Measurements from ENCODE around the gene KCNH6.
A peak's percentile ranks its signal among the peaks of the same experiment; 100 is the strongest.

KCNH6 gene, protein sequence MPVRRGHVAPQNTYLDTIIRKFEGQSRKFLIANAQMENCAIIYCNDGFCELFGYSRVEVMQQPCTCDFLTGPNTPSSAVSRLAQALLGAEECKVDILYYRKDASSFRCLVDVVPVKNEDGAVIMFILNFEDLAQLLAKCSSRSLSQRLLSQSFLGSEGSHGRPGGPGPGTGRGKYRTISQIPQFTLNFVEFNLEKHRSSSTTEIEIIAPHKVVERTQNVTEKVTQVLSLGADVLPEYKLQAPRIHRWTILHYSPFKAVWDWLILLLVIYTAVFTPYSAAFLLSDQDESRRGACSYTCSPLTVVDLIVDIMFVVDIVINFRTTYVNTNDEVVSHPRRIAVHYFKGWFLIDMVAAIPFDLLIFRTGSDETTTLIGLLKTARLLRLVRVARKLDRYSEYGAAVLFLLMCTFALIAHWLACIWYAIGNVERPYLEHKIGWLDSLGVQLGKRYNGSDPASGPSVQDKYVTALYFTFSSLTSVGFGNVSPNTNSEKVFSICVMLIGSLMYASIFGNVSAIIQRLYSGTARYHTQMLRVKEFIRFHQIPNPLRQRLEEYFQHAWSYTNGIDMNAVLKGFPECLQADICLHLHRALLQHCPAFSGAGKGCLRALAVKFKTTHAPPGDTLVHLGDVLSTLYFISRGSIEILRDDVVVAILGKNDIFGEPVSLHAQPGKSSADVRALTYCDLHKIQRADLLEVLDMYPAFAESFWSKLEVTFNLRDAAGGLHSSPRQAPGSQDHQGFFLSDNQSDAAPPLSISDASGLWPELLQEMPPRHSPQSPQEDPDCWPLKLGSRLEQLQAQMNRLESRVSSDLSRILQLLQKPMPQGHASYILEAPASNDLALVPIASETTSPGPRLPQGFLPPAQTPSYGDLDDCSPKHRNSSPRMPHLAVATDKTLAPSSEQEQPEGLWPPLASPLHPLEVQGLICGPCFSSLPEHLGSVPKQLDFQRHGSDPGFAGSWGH

DNA sequence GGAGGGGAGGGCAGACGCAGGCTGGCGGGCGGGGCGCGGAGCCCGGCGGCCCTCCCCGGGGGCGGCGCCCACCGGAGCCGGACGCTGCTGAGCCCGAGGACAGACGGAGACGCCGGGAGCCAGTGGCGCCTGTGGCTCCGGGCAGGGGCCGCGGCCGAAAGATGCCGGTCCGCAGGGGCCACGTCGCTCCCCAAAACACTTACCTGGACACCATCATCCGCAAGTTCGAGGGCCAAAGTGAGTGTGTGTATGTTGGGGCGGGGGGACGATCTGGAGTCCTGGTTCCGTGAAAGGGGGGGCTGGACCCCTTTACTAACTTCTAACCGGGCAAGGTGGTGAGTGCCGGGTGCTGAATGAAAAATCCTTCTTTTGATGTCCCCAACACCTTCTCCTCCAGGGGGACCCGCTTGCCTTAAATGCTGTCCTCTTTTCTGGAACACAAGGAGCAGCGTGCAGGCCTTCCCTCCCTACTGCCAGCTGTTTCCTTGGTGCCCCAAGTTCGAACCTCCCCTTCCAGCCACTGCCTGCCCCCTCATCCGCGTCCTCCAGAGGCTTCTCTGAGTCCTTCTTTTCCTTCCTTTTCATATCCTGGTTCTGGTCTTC, at the start of gene KCNH6:
Gene KCNH6, plus strand, starts transcription at position 106 of the 603 bp plus-strand sequence. Its CDS starts 56 bp downstream, at position 162.
- DNase-seq (ENCODE audit: low spot score), result no peak

DNA sequence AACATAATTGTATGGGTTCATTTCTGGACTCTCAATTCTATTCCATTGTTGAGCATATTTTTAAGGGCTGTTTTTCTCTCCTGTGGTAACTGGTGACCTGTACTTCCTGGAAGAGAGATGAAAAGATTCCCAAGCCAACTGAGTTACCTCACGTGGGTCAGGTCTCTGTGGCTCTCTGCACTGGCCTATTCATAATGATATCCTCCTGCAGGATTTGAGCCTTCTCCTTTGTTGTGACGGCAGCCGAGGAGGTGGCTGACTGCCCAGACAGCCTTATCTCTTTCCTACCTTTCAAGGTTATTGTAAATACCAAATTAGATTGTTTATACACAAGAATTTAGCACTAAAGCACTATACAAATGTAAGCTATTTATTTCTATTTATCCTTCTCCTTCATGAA, 49.0 kb upstream of the KCNH6 start:
- DNase-seq (ENCODE audit: low spot score), result no peak

DNA sequence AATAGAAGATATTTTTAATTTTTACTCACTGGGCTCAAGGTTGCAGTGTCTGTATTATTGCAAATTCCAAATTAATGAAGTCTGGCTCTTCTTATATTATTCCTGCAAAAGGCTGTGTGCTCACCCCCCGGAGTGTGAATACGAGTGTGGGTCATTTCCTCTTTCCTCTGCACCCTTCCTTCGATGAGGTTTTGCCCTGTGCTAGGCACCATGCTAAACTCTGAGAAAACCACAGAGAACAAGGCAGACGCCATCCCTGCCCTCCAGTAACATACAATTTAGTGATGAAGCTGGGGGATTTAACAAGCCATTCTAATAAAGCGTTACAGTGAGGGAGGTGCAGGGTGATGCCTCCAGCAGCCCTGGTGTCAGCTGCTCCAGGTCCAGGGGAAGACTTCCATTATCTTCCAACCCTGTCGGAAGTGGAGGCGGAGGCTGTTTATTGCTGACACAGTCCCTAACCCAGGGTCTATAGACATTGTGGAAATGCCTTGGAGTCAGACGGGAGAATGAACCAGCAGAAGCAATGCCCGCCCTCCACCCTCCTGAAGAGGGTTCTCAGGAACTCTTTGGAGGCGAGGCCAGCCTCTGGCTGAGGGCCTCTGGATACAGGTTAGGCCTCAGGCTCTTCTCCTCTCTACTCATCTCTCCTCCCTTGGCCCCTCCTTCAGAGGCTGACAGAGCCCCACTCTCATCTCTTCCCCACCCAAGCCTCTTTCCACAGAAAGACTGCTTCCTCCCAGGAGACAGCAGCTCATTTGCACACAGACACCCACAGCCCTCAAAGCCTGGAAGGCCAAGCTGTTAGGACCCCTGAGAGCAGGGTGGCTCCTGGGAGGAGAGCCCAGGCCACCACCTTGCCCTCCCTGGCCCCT, 48.3 kb upstream of the KCNH6 start:
- DNase-seq (ENCODE audit: low spot score), result no peak

- DNase-seq (ENCODE audit: low spot score), result no peak
Observed at GRCh38 chr17:63475491-63476412, 47.4 kb upstream of the KCNH6 start.

- DNase-seq (ENCODE audit: low spot score), result no peak
Observed at GRCh38 chr17:63476459-63476853, 46.7 kb upstream of the KCNH6 start.

- DNase-seq (ENCODE audit: low spot score), result no peak
Observed at GRCh38 chr17:63476854-63477479, 46.2 kb upstream of the KCNH6 start, which contains the start of gene ACE. Gene ACE (plus strand): TSS chr17:63477061. CDS start chr17:63477095, 34 bp downstream.

- DNase-seq (ENCODE audit: low spot score), result no peak
Observed at GRCh38 chr17:63477480-63478440, 45.4 kb upstream of the KCNH6 start.

DNA sequence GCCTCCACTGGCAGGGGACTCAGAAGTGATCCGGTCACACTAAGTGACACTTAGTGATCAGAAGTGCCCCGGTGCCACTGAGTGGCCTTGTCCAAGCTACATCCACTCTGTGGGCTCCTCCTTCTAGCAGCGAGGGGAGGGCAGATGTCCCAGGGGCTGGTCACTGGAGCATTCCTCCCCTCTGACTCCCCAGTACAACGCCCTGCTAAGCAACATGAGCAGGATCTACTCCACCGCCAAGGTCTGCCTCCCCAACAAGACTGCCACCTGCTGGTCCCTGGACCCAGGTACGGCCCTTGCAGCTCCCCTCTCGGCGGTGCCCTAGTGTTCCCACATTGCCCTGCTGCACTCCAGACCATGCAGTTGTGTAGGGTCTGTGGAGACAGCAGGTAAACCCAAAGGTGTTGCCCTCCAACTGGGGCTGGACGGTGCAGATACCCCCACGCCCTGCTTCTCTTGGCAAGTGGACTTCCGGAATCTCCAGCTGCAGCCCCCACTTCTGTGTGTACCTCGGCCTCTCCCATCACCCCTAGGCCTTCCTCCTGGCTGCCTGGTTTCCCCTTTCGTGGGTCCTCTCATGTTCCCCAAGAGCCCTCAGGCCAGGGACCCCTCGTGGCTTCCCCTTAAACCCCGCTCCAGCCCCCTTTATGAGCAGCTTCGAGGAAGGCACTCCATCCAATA, 44.2 kb upstream of the KCNH6 start:
- peak; percentile 24 for DNase-seq (ENCODE audit: low spot score)

GRCh38 chr17:63479495-63480184, 43.5 kb upstream of the KCNH6 start:
- no peak for DNase-seq (ENCODE audit: low spot score)

DNA sequence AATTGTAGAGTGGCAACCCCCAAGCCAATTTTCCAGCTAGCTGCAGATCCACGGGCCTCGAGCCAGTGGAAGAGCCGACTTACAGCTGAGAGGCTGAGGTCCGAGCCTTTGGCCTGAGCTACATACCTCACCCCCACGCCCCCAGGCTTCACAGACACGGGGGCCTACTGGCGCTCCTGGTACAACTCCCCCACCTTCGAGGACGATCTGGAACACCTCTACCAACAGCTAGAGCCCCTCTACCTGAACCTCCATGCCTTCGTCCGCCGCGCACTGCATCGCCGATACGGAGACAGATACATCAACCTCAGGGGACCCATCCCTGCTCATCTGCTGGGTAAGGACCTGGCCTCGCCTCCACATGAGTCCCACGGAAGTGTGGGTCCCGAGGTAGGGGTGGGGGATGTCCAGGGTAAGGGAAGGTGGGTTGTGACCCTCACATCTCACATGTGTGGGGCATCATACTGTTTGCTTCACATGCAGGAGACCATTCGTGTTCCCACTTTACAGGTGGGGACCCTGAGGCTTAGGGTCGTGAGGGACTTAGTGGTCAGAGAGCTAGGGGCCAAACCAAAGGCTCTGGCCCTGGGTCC, 42.9 kb upstream of the KCNH6 start:
- DNase-seq (ENCODE audit: low spot score), result no peak

- no peak for DNase-seq (ENCODE audit: low spot score)
Observed at GRCh38 chr17:63480826-63481487, 42.2 kb upstream of the KCNH6 start.

GRCh38 chr17:63481488-63481870, 41.7 kb upstream of the KCNH6 start:
- no peak for DNase-seq (ENCODE audit: low spot score)

DNA sequence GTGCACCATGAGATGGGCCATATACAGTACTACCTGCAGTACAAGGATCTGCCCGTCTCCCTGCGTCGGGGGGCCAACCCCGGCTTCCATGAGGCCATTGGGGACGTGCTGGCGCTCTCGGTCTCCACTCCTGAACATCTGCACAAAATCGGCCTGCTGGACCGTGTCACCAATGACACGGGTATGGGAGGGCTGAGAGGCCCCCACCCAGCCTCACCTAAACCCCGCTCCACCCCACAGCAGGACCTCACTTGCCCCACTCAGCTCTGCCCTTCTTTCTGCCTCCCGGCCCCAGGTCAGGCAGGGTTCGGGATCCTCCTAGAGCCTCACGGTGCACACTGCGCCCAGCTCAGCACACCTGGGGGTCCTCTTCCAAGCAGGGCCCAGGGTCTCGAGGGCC, 40.6 kb upstream of the KCNH6 start:
- no peak for DNase-seq (ENCODE audit: low spot score)

DNA sequence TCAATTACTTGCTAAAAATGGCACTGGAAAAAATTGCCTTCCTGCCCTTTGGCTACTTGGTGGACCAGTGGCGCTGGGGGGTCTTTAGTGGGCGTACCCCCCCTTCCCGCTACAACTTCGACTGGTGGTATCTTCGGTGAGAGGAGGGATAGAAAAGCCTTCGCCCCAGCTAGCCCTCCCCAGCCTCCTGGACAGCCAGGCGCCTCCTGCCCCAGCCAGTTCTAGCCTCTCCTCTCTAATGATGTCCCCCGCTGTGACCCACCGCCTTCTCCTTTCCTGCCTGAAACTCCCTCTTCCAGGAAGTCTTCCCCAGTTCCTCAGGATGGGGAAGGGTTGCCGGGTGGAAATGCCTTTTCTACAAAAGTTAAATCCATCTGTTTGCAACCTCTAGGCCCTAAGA, 40.1 kb upstream of the KCNH6 start:
- no peak for DNase-seq (ENCODE audit: low spot score)

- DNase-seq (ENCODE audit: low spot score), result no peak
Observed at GRCh38 chr17:63483655-63484575, 39.2 kb upstream of the KCNH6 start.

Measured in globus pallidus (tissue), 1 donor.